Bladder microvascular endothelial cell (primary cell): Measurements from ENCODE around the gene OR2L2. TPM values are rescaled to one million over a fixed set of nuclear protein-coding genes. Genes with fewer than 3 reads are reported as not detected.

ENCODE experiments used
- total RNA-seq: library from RNA; depleted of rRNA; stranded (reverse); fragments of >200 nt; gene quantifications from 2 replicates; pipeline ENCODE4 v1.2.3, GENCODE V29; 2014

The OR2L2 gene
- total RNA-seq = not detected in 2 replicates

GRCh38 chr1:248029770-248030169 is at the start of gene OR2L2:
TSS of gene OR2L2 (plus strand) at chr1:248030070. CDS start at chr1:248038268, 8,198 bp downstream.

DNA sequence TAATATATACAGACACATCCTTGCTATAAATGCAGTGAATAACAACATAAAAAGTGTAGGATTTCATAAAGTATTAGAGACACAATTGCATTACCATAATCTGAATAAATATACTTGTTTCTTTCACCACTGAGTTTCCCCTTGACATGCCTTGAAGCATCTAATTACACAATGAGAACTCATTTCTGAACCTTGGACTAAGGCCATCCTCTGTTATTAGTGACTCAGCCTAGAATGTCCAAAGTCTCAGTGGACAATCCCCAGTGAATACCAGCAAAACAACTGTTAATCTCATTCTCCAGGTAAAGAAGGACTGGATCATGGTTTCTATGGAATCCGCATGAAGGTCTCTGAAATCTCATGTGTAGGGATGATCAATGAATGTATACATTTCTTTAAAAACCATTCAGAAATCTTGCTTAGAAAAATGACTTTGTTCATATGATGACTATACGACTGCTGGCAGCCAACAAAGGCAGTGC is 16.6 kb upstream of the OR2L2 start, which contains the start of gene OR2L5:
Gene OR2L5 (plus strand): TSS at position 432 of the 482 bp plus-strand sequence. CDS start 8,288 bp downstream, outside the sequence.

GRCh38 chr1:248046536-248046935 is 16.7 kb downstream of the OR2L2 start, which contains the start of gene OR2L3:
TSS of gene OR2L3 (plus strand) at chr1:248046836. CDS start at chr1:248060682, 13,846 bp downstream.

Other genes starting within 250 kb of the OR2L2 start
- not detected in 2 replicates for gene OR14A16, start 206.0 kb upstream of the OR2L2 start, total RNA-seq
- gene OR11L1, start 188.2 kb upstream of the OR2L2 start, total RNA-seq = not detected in 2 replicates
- 0.06 TPM in 1 of 2 replicates, not detected in the other for gene TRIM58, start 172.9 kb upstream of the OR2L2 start, total RNA-seq
- gene OR2W3, start 134.5 kb upstream of the OR2L2 start, total RNA-seq = not detected in 2 replicates
- gene OR2T8, start 109.8 kb upstream of the OR2L2 start, total RNA-seq = not detected in 2 replicates
- not detected in 2 replicates for gene OR2AJ1, start 105.2 kb upstream of the OR2L2 start, total RNA-seq
- 0.31 TPM in 1 of 2 replicates, not detected in the other for gene OR2L8, start 81.2 kb upstream of the OR2L2 start, total RNA-seq
- gene OR2AK2, start 64.8 kb upstream of the OR2L2 start, total RNA-seq = not detected in 2 replicates
- not detected in 2 replicates for gene OR2L5, start 16.4 kb upstream of the OR2L2 start, total RNA-seq
- gene OR2L3, start 16.8 kb downstream of the OR2L2 start, total RNA-seq = not detected in 2 replicates
- gene OR2L13, start 65.1 kb downstream of the OR2L2 start, total RNA-seq = not detected in 2 replicates
- gene OR2M5, start 115.1 kb downstream of the OR2L2 start, total RNA-seq = not detected in 2 replicates
- gene OR2M2, start 144.8 kb downstream of the OR2L2 start, total RNA-seq = not detected in 2 replicates
- gene OR2M3, start 167.2 kb downstream of the OR2L2 start, total RNA-seq = not detected in 2 replicates
- not detected in 2 replicates for gene OR2M4, start 201.3 kb downstream of the OR2L2 start, total RNA-seq
- not detected in 2 replicates for gene OR2T33, start 247.9 kb downstream of the OR2L2 start, total RNA-seq